Limb (tissue), 2 donors: ENCODE data around the gene DAPK2.

Experiments used
- DNase-seq, 2 donors: peaks; one replicate each; pipeline ENCODE4 v3.0.0-alpha.2; 2016; ENCODE audit errors: extremely low spot score in 2 of 2

The DAPK2 gene

DNA sequence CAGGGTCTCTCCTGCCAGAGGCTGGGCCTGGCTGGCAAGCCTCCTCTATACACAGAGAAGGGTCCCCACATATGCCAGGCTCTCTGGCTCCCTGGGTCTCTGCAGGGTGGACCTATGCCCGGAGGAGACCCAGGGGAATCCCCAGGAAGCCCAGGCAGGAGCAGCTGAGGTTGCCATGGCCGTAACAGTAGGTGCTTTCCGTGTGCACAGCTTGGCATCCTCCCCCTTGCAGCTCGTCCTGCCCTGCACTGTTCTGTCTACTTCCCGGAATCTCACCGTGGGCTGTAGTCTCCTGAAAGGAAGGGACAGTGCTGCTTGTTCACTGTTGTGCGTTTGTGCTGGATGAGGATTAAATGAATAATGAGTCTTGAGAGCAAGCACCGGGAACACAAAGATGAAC lies 47.8 kb downstream of the DAPK2 start:
- no peak for DNase-seq

DNA sequence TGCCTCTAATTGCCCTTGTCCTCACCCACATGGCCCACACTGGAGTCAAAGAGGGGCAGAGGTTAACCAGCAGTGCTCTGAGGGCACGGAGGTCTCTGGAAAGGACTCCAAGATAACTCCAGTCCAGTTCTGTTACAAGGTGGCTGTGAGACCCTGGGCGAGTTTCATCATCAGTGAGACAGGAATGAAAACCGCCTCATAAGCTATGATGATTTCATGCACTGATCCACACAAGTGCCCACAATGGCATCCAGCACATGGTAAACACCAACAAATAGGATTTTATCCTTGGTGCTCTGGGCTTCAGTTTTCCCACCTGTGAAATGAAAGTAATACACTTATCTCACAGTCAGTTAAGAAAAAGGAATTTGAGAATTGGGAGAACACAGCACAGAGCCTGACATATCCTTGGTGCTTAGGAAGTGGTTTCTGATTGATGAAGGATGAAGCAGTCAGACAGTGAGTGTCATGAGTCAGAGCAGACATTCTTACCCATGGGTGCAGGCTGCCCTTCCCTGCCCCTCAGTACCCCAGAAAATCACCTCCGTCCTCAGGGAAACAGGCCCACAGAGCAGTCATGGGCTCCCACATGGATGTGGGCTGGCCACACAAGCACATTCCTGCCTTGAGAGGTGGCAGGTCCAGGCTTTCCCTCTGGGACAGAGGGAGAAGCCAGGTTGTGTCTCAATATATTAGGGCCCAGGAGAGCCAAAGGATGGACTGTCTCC lies 48.4 kb downstream of the DAPK2 start:
- DNase-seq: no peak

DNA sequence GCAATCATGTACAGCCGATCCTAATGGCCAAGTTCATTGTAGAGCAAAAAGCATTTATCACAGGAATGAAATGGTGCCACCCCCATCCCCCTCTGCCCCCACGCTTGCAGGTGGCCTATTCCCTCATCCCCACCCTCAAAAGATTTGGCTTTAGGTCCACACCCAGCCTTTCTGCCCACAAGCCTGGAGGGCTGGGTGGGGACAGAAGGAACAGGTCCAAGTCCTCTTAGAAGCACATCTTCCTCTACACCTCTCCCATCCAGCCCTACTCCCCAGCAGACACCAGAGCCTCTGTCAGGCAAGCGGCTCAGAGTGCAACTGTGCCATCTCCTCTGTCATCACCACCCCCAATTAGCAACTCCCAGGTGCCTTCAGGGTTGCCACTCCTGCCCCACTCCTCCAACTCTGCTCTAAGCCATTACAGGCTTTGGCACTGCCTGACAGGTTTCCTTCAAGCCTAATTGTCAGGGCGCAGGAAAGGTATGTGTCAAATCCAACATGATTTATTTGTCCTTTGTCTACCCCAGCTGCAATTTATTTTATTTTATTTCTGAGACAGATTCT lies 49.4 kb downstream of the DAPK2 start:
- no peak for DNase-seq

DNA sequence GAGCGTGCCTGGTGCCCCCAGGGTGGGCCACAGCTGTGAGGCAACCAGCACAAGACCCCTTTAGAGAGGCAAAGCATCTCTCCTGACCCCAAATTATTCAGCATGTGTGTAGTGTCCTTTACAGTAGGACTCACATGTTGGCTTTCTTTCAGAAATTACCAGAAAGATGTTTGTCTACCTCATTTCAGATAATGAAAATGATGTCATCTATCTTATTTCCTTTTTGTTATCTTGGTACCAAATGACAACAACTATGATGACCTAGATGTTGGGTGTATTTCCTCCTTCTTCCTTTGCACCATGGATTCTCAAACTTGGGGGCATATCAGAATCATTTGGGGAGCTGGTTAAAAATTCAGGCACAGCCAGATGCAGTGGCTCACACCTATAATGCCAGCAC lies 50.5 kb downstream of the DAPK2 start:
- no peak for DNase-seq

DNA sequence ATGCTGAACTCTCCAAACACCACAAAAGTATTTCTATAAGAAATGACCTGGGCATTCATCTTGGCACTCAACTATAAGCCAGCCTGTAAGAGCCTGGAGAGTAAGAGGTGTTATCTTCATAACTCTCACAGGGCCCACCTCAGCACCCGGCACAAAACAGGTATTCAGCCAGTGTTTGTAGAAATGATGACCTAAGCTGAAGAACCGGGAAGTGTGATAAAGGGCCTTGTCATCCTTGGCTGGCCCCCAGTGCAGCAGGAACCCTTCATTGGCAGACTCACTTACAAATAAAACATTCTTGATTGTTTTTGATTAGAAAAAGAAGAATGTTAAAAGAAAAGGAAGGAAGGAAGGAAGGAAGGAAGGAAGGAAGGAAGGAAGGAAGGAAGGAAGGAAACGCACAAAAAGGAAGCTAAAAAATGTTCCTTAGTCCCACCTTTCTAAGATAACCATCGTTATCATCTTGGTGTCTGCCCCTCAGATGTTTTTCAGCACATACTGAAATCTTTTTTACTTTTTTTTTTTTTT lies 52.1 kb downstream of the DAPK2 start:
- no peak for DNase-seq

DNA sequence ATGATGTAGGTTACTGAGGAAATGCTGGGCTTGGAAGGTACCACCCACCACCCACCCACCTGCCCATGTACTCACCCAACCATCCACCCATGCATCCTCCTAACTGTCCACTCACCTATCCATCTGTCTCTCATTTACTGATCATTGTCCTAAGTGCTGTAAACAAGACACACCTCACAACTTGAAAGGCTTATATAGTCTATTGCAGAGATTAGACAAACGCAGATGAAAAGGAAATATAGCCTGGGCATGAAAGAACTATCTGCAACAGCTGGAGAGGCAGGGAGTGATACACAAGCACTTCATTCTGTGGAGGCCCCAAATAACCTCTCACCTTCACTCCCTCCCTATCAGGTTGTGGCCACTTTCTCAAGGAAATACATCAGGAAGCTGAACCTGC lies 54.0 kb downstream of the DAPK2 start:
- DNase-seq: no peak

DNA sequence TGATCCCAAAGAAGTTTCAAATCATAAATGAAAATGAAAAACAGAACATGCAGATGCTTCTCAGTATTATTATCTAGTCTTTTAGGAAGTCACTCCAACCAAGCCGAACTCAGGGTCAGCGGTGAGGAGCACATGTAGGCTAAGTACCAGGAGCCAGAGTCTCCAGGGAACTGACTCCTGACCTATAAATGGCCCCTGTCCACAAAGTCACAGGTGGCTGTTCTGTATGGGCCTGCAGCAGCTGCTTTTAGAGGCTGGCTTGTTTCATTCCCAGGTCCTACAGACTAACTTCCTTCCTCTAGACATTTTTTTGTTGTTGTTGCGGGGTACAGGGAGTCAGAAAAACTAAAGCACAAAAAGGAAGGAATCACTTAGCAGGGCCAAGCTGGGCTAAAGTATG lies 54.6 kb downstream of the DAPK2 start:
- DNase-seq: no peak

DNA sequence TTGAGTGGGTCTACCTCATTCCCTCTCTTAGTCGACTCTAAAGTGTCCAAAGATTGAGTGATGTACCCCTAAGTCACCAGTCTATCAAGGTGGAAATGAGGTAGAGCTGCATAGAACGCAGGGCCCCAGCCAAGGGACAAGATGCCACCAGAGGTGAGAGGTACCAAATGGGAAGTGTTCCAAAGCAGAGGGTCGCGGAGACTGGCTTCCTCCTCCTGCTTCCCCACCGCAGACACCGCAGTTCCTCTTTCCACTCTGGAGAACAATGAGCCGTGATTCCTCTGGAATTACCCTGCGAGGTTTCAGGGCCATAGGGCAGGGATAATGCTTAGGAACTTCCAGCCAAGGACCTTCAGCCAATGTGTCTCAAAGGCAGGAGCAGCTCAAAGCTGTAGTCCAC lies 55.8 kb downstream of the DAPK2 start:
- DNase-seq: no peak

DNA sequence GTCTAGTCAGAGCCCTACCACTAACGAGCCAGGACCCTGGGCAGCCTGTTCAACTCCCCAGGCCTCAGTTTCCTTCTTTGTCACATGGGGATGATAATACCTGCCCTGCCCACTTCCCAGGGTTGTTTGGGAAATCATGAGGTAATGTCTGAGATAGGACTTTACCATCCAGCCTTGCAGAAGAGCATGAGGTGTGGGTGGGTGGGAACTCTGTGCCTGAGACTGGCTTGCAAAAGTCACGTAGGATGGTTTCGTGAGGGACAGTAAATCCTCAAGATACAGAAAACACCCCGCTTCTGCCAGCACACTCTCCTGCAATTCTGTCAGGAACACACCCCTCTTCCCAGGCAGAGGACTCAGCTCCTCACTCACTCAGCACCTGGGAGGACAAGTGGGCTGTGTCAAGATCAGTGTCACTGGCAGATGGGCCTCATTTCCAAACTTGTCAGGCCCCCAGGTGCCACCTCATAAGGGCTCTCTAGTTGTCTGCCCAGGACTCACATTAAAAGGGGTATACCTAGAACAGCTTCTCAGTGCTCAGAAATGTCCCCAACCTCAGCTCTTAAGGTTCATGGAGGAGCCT lies 58.4 kb downstream of the DAPK2 start:
- no peak for DNase-seq

DNA sequence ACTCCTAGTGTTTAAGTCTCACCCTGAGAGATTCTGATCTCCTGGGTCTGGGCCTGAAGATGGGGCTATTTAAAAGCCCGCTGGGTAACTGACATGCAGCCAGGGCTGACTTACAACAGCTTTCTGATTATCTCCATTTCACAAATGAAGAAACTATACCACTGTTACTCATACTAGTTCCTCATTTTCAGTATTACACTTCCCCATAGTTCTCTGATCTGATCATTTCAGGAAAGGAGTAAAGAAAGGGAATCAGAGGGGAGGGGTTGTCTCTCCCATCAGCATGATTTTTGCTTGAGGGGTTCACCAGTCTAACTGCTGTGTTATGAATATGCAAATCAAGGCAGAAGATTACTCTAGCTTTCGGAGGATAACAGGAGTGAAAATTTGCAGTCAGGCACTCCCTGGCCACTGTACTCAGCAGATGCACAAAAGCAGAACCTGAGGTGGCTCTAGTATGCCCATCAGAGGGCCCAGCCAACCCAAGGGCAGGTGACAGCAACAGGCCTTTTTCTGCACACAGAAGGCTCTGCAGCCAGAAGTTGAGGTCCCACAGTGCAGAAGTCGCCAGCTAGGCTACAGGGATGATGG lies 59.4 kb downstream of the DAPK2 start:
- no peak for DNase-seq

DNA sequence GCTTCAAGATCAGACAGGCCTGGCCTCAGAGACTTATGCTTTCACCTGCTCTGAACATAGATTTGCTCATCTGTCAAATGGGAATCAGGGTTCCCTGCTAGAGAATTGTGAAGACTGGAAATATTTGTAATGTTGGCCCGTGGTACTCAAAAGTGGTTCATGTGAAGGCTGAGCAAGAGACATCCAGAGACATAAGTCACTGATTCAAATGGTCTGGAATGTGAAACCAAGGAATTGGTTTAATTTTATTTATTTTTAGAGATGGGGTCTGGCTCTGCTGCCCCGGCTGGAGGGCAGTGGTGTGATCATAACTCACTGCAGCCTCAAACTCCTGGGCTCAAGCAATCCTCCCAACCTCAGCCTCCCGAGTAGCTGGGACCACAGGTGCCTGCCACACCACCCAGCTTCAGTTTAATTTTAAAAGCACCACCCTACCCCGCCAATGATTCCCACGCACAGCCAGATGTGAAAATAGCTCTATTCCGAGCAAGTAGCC lies 60.1 kb downstream of the DAPK2 start:
- DNase-seq: no peak

DNA sequence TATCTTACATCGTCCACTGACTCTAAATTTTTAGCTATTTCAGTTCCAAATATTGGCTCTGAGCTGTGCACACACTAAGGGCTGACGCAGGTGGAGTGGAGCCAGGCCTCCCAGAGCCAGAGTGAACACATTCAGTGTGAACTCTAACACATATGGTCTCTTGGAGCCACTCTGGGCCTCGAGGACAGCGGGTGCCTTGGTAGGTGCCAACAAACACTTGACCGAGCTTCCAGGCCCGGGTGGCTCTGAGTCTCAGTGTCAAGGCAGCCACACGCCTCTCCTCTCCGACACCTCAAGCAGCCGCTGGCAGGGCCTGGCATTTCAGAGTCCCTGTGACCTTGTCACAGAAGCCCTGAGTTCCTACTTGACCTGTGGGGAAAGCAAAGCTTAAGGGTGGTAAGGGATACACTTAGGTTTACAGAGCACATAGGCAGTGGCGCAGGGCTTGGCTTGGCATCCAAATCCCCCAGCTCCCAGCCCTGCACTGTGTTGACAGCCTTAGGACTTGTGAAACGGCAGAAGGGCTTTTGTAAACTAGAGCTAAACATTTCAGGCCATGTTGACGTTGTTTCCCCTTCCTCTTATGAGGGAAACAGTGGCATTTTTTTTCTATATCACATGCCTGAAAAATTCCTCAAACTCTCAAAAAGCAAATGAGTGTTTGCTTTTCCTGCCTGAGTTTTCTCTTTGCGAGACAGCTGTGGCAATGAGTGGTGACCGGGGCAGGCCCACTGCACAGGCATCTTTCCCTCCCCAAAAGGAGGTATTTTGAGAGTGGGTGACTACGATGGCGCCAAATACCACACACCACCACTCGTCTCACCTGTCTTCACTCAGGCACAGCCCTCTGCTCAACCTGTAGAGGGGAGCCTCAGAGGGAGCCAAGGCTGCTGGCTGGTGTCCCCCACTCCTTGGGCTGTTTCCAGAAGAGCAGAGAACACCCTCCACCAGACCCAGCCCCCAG lies 60.8 kb downstream of the DAPK2 start:
- DNase-seq: no peak

DNA sequence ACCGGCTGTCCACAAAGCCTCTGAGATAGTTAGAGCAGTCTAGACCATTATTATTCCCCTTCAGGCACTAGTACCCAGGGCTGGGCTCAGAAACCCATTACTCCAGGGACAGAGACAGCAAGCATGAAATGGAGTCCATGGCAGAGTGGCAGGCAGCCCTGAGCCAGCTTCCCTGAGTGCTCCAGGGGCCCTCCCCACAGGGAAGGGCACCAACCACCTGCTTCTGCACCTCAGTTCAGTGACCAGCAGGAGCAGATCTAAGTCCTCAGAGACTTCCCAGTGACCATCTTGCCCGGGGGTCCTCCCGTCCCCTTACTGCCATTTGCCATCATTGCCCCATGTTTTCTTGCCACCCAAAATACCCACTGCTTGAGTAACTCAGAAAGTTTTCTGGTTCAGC lies 62.0 kb downstream of the DAPK2 start:
- DNase-seq: no peak

DNA sequence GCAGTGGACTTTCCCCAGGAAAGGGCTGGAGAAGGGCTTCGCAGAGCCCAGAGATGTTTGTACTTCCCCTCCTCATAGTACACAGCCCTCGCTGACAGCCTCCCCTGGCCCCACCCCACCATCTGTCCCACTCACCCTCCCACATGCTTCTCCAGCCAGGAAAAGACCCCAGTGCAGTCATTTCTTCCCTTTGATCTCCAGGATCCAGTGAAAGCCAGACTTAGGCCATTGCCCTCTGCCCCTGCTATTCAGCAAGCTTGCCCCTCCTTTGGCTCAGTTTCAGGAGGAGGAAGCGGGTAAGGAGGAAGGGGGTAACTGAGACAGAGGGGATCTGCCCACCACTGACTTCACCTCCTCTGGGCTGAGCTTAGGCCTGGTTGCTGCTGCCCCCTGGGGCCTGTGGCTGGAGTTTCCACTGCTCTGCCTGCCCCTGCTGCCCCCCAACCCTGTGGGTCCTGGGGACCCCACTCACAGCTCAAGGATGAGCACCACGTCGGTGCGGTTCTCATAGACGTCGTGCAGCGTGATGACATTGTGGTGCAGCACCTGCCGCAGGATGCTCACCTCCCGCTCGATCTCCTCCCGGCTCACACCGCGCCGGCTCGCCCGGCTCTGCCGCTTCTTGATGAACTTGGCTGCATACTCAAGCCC lies 63.1 kb downstream of the DAPK2 start:
- DNase-seq: no peak

DNA sequence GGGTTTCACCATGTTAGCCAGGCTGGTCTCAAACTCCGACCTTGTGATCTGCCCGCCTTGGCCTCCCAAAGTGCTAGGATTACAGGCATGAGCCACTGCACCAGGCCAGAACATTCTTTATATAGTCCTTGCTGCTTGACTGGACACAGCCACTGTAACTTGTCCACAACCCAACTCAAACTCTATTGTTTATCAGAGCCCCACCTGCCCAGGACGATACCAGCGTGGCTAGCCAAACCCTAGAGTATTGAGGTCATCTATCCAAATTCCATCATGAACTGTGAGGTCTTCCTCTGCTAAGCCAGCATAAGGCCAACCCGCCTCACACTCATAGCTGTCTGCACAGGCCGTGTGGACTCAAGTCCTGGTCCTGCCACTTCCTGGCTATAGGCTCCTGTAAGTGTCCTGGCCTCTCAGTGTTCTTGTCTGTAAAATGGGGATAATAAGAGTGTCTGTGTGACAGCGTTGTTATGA lies 63.9 kb downstream of the DAPK2 start:
- DNase-seq: no peak

DNA sequence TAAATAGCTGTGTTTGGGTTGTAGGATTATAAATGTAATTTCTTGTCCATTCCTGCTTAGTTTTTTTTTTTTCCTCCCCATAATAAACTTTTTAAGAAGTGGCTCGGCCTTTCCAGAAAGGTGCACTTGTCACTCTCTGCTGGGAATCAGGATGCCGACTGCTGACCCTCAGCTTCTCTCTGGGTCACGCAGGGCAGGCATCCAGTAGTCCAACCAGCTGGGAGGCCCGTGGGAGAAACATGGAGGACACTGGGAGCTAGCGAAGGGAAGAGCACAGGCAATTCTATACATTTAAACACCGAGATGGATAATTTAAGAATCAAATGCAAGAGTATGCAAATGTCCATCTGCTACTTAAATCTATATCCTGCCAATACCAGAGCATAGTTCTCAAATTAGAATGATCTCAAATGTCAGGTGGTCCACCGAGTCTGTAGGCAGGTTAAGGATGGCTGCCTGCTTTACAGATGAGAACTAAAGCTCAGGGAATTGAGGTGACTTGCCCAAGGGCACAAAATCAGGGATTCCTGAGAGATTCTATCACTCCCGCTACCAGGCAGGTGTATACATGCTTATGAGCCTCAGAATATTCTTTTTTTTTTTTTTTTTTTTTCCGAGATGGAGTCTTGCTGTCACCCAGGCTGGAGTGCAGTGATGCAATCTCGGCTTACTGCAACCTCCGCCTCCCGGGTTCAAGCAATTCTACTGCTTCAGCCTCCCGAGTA lies 64.5 kb downstream of the DAPK2 start:
- DNase-seq: no peak

DNA sequence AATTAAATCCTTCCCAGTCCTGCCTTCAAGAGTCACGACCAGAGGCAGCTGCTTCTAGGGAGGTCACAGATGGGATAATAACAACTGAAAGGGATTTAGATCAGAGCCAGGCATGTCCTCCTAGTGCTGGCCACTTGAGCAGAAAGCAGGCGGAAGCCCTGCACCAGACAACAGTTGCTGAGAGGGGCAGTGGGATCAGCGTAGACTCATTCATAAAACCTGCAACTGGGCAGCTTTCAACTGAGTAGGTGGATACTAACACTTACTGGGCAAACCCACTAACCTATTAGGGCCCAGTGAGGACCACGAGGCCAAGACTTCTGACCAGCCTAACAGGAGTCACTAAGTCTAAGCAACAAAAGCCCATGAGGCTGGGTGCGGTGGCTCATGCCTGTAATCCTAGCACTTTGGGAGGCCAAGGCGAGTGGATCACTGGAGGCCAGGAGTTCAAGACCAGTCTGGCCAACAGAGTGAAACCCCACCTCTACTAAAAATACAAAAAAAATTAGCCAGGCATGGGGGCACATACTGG lies 67.0 kb downstream of the DAPK2 start:
- DNase-seq: no peak

DNA sequence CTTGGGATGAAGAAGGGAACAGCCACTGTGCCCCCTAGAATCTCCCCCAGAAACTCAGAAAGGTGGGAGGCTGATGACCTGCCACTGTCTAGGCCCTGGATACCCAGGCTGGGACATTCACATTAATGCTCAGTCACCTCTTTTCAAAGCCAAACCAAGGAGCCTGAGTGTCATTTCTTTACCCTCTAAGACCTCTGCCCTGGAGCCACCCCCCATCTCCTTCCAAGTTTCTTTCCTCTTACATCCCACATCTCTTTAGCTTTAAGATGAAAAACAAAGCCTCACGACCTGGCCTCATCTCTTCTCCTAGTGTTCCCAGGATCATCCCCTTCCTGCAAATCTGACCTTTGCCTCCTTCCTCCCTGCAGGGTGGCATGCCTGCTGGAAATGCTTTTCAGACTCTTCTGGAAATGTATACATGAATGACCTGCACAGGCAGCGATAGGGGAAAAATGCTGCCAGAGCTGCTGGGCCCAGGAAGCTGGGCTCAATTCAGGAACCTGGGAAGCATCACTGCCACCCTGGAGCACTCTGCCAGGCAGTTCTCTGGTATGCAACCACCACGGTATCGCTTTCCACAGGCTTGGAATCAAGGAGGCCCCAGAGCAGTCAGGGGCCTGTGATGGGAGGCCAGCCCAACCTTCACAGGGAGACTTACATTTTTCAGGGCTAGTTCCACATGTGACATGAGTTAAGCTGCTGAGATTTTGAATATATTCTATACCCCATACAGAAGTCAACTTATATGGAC lies 67.6 kb downstream of the DAPK2 start:
- DNase-seq: peak in 1 of 2 donors; percentile 35

DNA sequence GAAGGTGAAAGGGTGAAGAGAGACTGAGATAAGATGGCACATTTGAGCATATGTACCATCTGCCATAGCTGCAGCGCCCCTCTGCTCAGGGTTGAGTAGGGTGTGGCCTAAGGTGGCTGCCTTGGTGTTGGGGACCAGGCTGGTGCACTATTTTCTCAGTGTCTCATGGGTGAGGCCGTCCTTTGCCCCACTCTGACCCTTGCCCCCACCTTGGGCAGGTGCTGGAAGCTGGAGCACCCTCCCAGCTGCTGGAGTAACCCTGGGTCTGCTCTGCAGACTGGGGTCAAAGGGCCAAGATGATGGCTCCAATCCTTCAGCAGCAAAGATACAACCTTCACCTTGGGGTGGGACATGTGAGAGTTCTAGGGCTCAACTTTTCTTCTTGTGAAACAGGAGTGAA lies 69.2 kb downstream of the DAPK2 start:
- no peak for DNase-seq
